Activated naive CD4-positive, alpha-beta T cell treated with anti-CD3 and anti-CD28 coated beads, Interleukin-2, amount 10 ng/mL, durations not matched to agents 7 days and 5 days (primary cell): ENCODE results near the gene PEX6.

ENCODE experiments used
- CTCF ChIA-PET: fragments of 350-600 bp; sonication (Branson Sonifier 250); formaldehyde crosslinking; loops from one replicate; lab custom pipeline; 2021; ENCODE audit warnings: antibody characterized with exemption; lab: Charles Lee
- DNase-seq: peaks from one replicate; pipeline ENCODE4 v3.0.0-alpha.2; 2020
- H3K27ac Mint-ChIP-seq: one replicate; pipeline ENCODE4 v1.8.0; 2021; ENCODE audit warnings: mild to moderate bottlenecking, moderate library complexity, mixed read lengths
- H3K27me3 Mint-ChIP-seq: one replicate; pipeline ENCODE4 v1.8.0; 2021; ENCODE audit warnings: mild to moderate bottlenecking, mixed read lengths
- H3K36me3 Mint-ChIP-seq: one replicate; pipeline ENCODE4 v1.8.0; 2021; ENCODE audit warnings: mixed read lengths
- H3K4me1 Mint-ChIP-seq: one replicate; pipeline ENCODE4 v1.8.0; 2021; ENCODE audit warnings: mixed read lengths
- H3K4me3 Mint-ChIP-seq: one replicate; pipeline ENCODE4 v1.8.0; 2021; ENCODE audit warnings: mild to moderate bottlenecking, moderate library complexity, mixed read lengths
- H3K9me3 Mint-ChIP-seq: one replicate; pipeline ENCODE4 v1.8.0; 2021; ENCODE audit warnings: mixed read lengths

Gene PEX6

DNA sequence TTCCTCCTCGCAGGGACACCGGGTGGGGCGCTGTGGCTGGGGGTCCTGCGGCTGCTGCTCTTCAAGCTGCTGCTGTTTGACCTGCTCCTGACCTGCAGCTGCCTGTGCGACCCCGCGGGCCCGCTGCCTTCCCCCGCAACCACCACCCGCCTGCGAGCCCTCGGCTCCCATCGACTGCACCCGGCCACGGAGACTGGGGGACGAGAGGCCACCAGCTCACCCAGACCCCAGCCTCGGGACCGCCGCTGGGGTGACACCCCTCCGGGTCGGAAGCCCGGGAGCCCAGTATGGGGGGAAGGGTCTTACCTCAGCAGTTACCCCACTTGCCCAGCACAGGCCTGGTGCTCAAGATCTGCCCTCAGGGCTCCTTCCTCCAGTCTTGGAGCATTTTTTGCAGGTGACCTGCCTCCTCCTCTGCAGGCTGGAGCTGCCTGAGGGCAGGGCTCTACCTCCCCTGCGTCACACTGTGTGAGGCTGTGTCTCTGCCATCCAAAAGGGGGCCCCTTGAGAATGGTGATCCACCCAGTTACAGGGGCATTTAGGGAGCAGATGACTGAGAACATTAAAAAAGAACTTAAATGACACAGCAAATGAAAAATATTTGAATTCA is 53.6 kb downstream of the PEX6 start:
- H3K27ac Mint-ChIP-seq, result no peak overlapping the region
- DNase-seq, result no peak
- no peaks in the 10 kb centered on the region for H3K9me3 Mint-ChIP-seq
- peaks cover 14% of the 10 kb centered on the region for H3K27me3 Mint-ChIP-seq
- peaks cover 11% of the 10 kb centered on the region for H3K4me1 Mint-ChIP-seq
- CTCF ChIA-PET, result no interaction called here
- H3K4me3 Mint-ChIP-seq, result no peak overlapping the region
- H3K36me3 Mint-ChIP-seq, result peaks cover 9% of the 10 kb centered on the region

DNA sequence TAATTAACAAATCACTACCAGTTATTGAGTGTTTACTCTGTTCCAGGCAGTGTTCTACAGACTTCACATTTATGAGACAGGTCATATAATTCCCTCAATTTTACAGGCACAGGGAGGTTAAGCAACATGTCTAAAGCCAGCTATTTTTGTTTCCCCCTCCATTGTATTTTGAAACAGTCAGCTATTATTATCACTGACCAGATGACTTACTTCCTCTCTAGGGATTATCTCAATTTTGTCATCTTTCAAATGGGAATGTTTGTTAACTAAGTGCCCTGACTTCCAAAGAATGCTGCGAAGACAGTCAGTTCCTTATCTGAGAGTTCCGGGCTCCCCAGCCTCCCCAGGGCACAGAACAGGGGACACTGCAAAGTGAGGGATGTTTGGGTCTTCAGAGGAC is 55.3 kb downstream of the PEX6 start:
- CTCF ChIA-PET, result no interaction called here
- H3K4me3 Mint-ChIP-seq, result no peak overlapping the region
- H3K27me3 Mint-ChIP-seq, result peaks cover 14% of the 10 kb centered on the region
- no peak overlapping the region for H3K27ac Mint-ChIP-seq
- no peak for DNase-seq
- H3K36me3 Mint-ChIP-seq, result peaks cover 3% of the 10 kb centered on the region
- H3K4me1 Mint-ChIP-seq, result peaks cover 7% of the 10 kb centered on the region
- no peaks in the 10 kb centered on the region for H3K9me3 Mint-ChIP-seq

DNA sequence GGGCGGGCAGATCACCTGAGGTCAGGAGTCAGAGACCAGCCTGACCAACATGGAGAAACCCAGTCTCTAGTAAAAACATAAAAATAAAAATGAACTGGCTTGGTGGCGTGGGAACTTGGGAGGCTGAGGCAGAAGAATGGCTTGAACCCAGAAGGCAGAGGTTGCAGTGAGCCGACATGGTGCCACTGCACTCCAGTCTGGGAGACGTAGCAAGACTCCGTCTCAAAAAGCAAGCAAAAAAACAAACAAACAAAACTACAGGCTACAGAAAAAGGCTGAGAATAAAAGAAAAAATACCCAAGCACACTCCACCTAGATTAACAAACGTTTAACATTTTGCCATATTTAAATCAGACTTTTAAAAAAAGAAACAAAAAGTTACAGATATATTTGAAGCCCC is 57.2 kb downstream of the PEX6 start:
- Mint-ChIP-seq H3K36me3 (no peaks in the 10 kb centered on the region), H3K27me3 (peaks cover 14% of the 10 kb centered on the region), H3K9me3 (no peaks in the 10 kb centered on the region), H3K4me3 (no peak overlapping the region), H3K27ac (no peak overlapping the region), H3K4me1 (no peaks in the 10 kb centered on the region)
- DNase-seq, result no peak
- CTCF ChIA-PET, result no interaction called here

DNA sequence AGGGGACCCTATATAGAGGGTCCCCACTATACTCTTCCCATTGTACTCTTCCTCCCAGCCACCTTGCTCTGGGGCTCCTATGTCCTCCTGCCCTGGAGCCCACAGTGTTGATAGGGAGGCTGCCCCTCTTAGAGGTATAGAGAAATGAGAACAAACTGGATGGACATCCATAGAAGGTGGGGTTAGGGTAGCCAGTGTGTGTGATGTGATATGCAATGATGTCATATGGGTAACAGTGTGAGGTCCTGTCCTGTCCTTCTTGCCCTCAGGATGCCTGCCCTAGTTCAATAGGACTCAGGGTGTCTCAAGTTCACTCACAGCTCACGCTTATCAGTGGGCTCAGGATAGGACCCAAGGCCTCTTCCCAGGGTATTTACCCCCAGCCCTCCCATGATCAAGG is 62.7 kb downstream of the PEX6 start:
- CTCF ChIA-PET, result interaction anchor here (1.0 to 1.3 kb wide), 2 partner anchors 18 to 36 kb away, joined by 3 read pairs; no protein-coding TSS in a partner anchor
- H3K27ac Mint-ChIP-seq, result no peak overlapping the region
- peaks cover 1% of the 10 kb centered on the region for H3K4me1 Mint-ChIP-seq
- H3K9me3 Mint-ChIP-seq, result no peaks in the 10 kb centered on the region
- H3K36me3 Mint-ChIP-seq, result no peaks in the 10 kb centered on the region
- H3K4me3 Mint-ChIP-seq, result no peak overlapping the region
- DNase-seq, result no peak
- peaks cover 52% of the 10 kb centered on the region for H3K27me3 Mint-ChIP-seq

DNA sequence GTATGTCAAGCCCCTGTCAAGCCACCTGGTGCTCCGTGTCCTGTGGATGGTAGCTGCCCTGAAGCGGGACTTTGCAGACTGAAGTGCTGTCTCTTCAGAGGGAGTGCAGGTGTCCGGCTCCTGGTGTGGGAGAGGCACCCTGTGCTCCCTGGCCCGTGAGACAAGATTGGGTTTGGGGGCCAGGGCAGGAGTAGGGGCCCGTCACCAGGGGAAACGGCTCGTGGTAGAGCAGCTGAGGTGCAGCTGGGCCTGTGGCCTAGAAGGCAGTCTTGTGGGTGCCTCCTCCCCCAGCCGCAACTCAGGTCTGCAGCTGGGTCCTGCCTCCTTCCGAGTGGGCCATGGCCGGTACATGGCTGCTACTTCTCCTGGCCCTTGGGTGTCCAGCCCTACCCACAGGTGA is 63.2 kb downstream of the PEX6 start, which contains the start of gene PTCRA:
Gene PTCRA (plus strand): TSS at position 322 of the 400 bp plus-strand sequence. CDS start 17 bp downstream, at position 339.
- Mint-ChIP-seq H3K4me3 (no peak within 1 kb of the TSS), H3K9me3 (no peaks in the 10 kb centered on the region), H3K36me3 (no peaks in the 10 kb centered on the region), H3K4me1 (peaks cover 3% of the 10 kb centered on the region), H3K27ac (no peak within 1 kb of the TSS), H3K27me3 (peaks cover 56% of the 10 kb centered on the region)
- no peak for DNase-seq
- CTCF ChIA-PET, result interaction anchor here (1.1 kb wide), 1 partner anchor 63 kb away, joined by 3 read pairs; the partner anchor contains the start of gene PEX6

DNA sequence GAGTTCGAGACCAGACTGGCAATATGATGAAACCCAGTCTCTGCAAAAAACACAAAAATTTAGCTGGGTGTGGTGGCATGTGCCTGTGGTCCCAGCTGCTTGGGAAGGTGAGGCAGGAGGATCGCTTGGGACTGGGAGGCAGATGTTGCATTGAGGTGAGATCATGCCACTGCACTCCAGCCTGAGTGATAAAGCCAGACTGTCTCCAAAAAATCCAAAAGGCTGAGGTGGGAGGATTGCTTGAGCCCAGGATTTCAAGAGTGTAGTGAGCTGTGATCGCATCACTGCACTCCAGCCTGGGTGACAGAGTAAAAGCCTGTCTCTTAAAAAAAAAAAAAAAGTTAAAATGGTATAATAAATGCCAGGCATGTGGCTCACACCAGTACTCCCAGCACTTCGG is 64.4 kb downstream of the PEX6 start:
- no peak for DNase-seq
- CTCF ChIA-PET, result interaction anchor here (1.3 kb wide), 2 partner anchors 49 to 229 kb away, joined by 3 to 4 read pairs; no protein-coding TSS in a partner anchor
- no peak overlapping the region for H3K4me3 Mint-ChIP-seq
- H3K27ac Mint-ChIP-seq, result no peak overlapping the region
- H3K9me3 Mint-ChIP-seq, result no peaks in the 10 kb centered on the region
- no peaks in the 10 kb centered on the region for H3K36me3 Mint-ChIP-seq
- H3K4me1 Mint-ChIP-seq, result peaks cover 3% of the 10 kb centered on the region
- H3K27me3 Mint-ChIP-seq, result peaks cover 56% of the 10 kb centered on the region
